Right lobe of liver (tissue), 6 donors: ENCODE data around the gene H1-8. TPM values are rescaled to one million over a fixed set of nuclear protein-coding genes. Genes with fewer than 3 reads are reported as not detected.

ENCODE experiments used
- ATAC-seq, 4 donors: fragments of 200-7000 bp; cut with Tn5 transposase; one replicate each; pipeline ENCODE4 v1.9.1; 2020; ENCODE audit warnings: mild to moderate bottlenecking in 4 of 4, moderate library complexity in 4 of 4
- DNase-seq, 3 donors: peaks; one replicate each; pipeline ENCODE4 v3.0.0-alpha.2; 2020
- H3K27ac ChIP-seq, 3 donors: fragments of 200-600 bp; one replicate each; pipeline ENCODE4 v1.8.0; 2022
- H3K27me3 ChIP-seq, 2 donors: fragments of 200-600 bp; one replicate each; pipeline ENCODE4 v1.8.0; 2022
- H3K36me3 ChIP-seq, 4 donors: fragments of 200-600 bp; sonication (generic) in 1 of 4; one replicate each; pipeline versions ENCODE4 v1.5.1 to v1.8.0; 2017 to 2022; ENCODE audit warnings: control low read depth in 1 of 4
- H3K4me1 ChIP-seq, 4 donors: fragments of 200-600 bp; sonication (generic) in 1 of 4; one replicate each; pipeline versions ENCODE4 v1.5.1 to v1.8.0; 2017 to 2022; ENCODE audit warnings: control low read depth in 1 of 4
- H3K4me3 ChIP-seq, 3 donors: fragments of 200-600 bp; one replicate each; pipeline ENCODE4 v1.8.0; 2022
- H3K9me3 ChIP-seq, 4 donors: fragments of 200-600 bp; sonication (generic) in 1 of 4; one replicate each; pipeline versions ENCODE4 v1.5.1 to v1.8.0; 2017 to 2022; ENCODE audit warnings: control low read depth in 1 of 4
- CTCF ChIP-seq, 4 donors: fragments of 200-600 bp in 3 of 4; fragments of 450-650 bp in 1 of 4; IDR thresholded peaks; one replicate each; pipeline versions ENCODE4 v1.5.1 to v1.8.0; 2016 to 2022; ENCODE audit warnings: antibody characterized with exemption in 4 of 4, mild to moderate bottlenecking in 2 of 4
- POLR2A ChIP-seq: fragments of 450-650 bp; IDR thresholded peaks from one replicate; pipeline ENCODE4 v1.6.1; 2017; ENCODE audit warnings: antibody characterized with exemption, mild to moderate bottlenecking
- WGBS: methylation state at CpG from one replicate; pipeline ENCODE4 v1.1.6; 2018; ENCODE audit warnings: low coverage, low lambda C conversion rate; ENCODE audit not compliant: insufficient coverage; ENCODE audit errors: missing lambda C conversion rate; 5-methylcytosine and 5-hydroxymethylcytosine counted together
- intact Hi-C, 2 donors: fragments of 100-400 bp; cut with DNase I; formaldehyde crosslinking; loops; one replicate each; pipeline versions ENCODE4 v1.11.2 to v1.14.1; 2022
- total RNA-seq, 6 experiments: library from RNA; depleted of rRNA in 2 of 6; stranded (reverse); fragments of >200 nt in 2 of 6; fragmentation: NEBNext Ultra II Directional in 3 of 6; extraction: Animal tissue kit (Norgen Biotek cat#: 25700) in 3 of 6; gene quantifications; one replicate each; pipeline versions ENCODE4 v1.1.0 to v1.2.4, GENCODE V29; 2016 to 2023
- donor health status: DM: no; HTN: yes; CAD: no.
- donor health status: DM: no; HTN: no; CAD: no.
- donor health status: DM: no; HTN: no; CAD: no.
- donor health status: DM: no; HTN: yes; CAD: no.
- donor health status: DM: no; HTN: yes; CAD: no.

Gene H1-8
- total RNA-seq, 6 experiments from 2014 or later: not detected

GRCh38 chr3:129535075-129535474 is 7.9 kb upstream of the H1-8 start:
- intact Hi-C loops: no loop called here
- H3K9me3 ChIP-seq: no peaks in the 10 kb centered on the region
- H3K4me1 ChIP-seq: peaks cover 0 to 8% (median 0%) of the 10 kb centered on the region in 4 donors
- H3K36me3 ChIP-seq: no peaks in the 10 kb centered on the region
- peak; percentile 61 to 88 (median 72) for ATAC-seq
- TF ChIP-seq CTCF (IDR thresholded peaks at IDR 0.05): no peak
- no peak for TF ChIP-seq POLR2A
- H3K27ac ChIP-seq: no peak overlapping the region
- no CpG with 5 or more reads among the region's 1 CpG for WGBS
- DNase-seq: peak in 1 of 3 donors; percentile 20
- no peak overlapping the region for H3K4me3 ChIP-seq
- no peaks in the 10 kb centered on the region for H3K27me3 ChIP-seq

GRCh38 chr3:129536374-129536667 is 6.7 kb upstream of the H1-8 start:
- Histone ChIP-seq H3K27ac (no peak overlapping the region), H3K4me1 (peaks cover 0 to 8% (median 0%) of the 10 kb centered on the region in 4 donors), H3K9me3 (no peaks in the 10 kb centered on the region), H3K4me3 (no peak overlapping the region), H3K36me3 (no peaks in the 10 kb centered on the region), H3K27me3 (no peaks in the 10 kb centered on the region)
- TF ChIP-seq CTCF (IDR thresholded peaks at IDR 0.05): no peak
- no peak for TF ChIP-seq POLR2A
- WGBS: 100% methylated on average over 1 of the region's 2 CpGs
- no peak for ATAC-seq
- DNase-seq: no peak
- intact Hi-C loops: no loop called here

- no peak for DNase-seq
- Histone ChIP-seq H3K27ac (no peak overlapping the region), H3K4me1 (peaks cover 0 to 8% (median 0%) of the 10 kb centered on the region in 4 donors), H3K4me3 (no peak overlapping the region), H3K36me3 (no peaks in the 10 kb centered on the region), H3K27me3 (no peaks in the 10 kb centered on the region), H3K9me3 (no peaks in the 10 kb centered on the region)
- 71% methylated on average over 1 of the region's 3 CpGs for WGBS
- no peak for TF ChIP-seq CTCF (IDR thresholded peaks at IDR 0.05)
- TF ChIP-seq POLR2A: no peak
- intact Hi-C loops: no loop called here
- ATAC-seq: no peak
These were observed 6.2 kb upstream of the H1-8 start for GRCh38 chr3:129536804-129537203.

GRCh38 chr3:129539206-129539605 is 3.8 kb upstream of the H1-8 start:
- Histone ChIP-seq H3K4me3 (no peak overlapping the region), H3K4me1 (peaks cover 0 to 8% (median 0%) of the 10 kb centered on the region in 4 donors), H3K27me3 (no peaks in the 10 kb centered on the region), H3K36me3 (no peaks in the 10 kb centered on the region), H3K9me3 (no peaks in the 10 kb centered on the region), H3K27ac (no peak overlapping the region)
- no peak for DNase-seq
- 84% methylated on average over 8 of the region's 8 CpGs for WGBS
- no peak for ATAC-seq
- intact Hi-C loops: no loop called here
- TF ChIP-seq CTCF (IDR thresholded peaks at IDR 0.05) (no peak), POLR2A (no peak)
